ENCODE measurements around the gene NSUN3.
"Not testable (repeated sequence)": the region's sequence is repeated elsewhere in the genome, so short reads cannot be mapped to it uniquely, and the experiment has no call there.

NSUN3 gene
- total RNA-seq, result 19.8 to 31.2 reads per million in 2 donors

GRCh38 chr3:94062513-94063404 is at the start of gene NSUN3, which contains the start of gene DHFR2:
TSS of gene NSUN3 (plus strand) at chr3:94063061. CDS start at chr3:94063127, 66 bp downstream.
TSS of gene DHFR2 (minus strand) at chr3:94062916. CDS start at chr3:94061511, 1,405 bp downstream.
- DNase-seq, result peak; percentile 69

GRCh38 chr3:94015025-94015424 is 47.8 kb upstream of the NSUN3 start:
- no peak for DNase-seq

GRCh38 chr3:94019659-94020058 is 43.2 kb upstream of the NSUN3 start:
- DNase-seq, result no peak

- no peak for DNase-seq
Observed at GRCh38 chr3:94020293-94020692, 42.6 kb upstream of the NSUN3 start.

GRCh38 chr3:94024385-94024784 is 38.5 kb upstream of the NSUN3 start:
- DNase-seq, result no peak

- no peak for DNase-seq
Observed at GRCh38 chr3:94026623-94027022, 36.2 kb upstream of the NSUN3 start.

GRCh38 chr3:94028093-94028837 is 34.6 kb upstream of the NSUN3 start, which contains the start of gene STX19:
TSS of gene STX19 (minus strand) at chr3:94028597. CDS start at chr3:94015269, 13,328 bp downstream.
- DNase-seq, result no peak

GRCh38 chr3:94036909-94037507 is 25.9 kb upstream of the NSUN3 start:
- DNase-seq, result no peak

- DNase-seq, result no peak
Observed at GRCh38 chr3:94043285-94043684, 19.6 kb upstream of the NSUN3 start.

GRCh38 chr3:94044100-94044936 is 18.5 kb upstream of the NSUN3 start:
- not testable (repeated sequence) for DNase-seq

GRCh38 chr3:94046533-94046932 is 16.3 kb upstream of the NSUN3 start:
- DNase-seq, result no peak

GRCh38 chr3:94049267-94049666 is 13.6 kb upstream of the NSUN3 start:
- no peak for DNase-seq

GRCh38 chr3:94050546-94050945 is 12.3 kb upstream of the NSUN3 start:
- no peak for DNase-seq

GRCh38 chr3:94061297-94061696 is 1.6 kb upstream of the NSUN3 start:
- DNase-seq, result no peak

GRCh38 chr3:94063496-94064119 is 747 bp downstream of the NSUN3 start:
- DNase-seq, result no peak

- DNase-seq, result no peak
Observed at GRCh38 chr3:94064243-94064860, 1.5 kb downstream of the NSUN3 start.

- no peak for DNase-seq
Observed at GRCh38 chr3:94065122-94065521, 2.3 kb downstream of the NSUN3 start.

GRCh38 chr3:94065819-94066480 is 3.1 kb downstream of the NSUN3 start:
- no peak for DNase-seq

GRCh38 chr3:94066506-94067500 is 3.9 kb downstream of the NSUN3 start:
- no peak for DNase-seq

Measured in T-helper 9 cell (primary cell).